Astrocyte of the cerebellum (primary cell): ENCODE results near the gene MLLT10.

Experiments used
- DNase-seq: peaks from one replicate; pipeline ENCODE4 v3.0.0-alpha.2; 2011; ENCODE audit warnings: low read depth
- H3K4me3 ChIP-seq: 2 replicates; pipeline ENCODE4 v1.5.1; 2011; ENCODE audit warnings: mild to moderate bottlenecking, low read depth, low read length, moderate library complexity
- in situ Hi-C: cut with HindIII; loops from 2 replicates; pipeline ENCODE4 v1.10.0; 2017; ENCODE audit warnings: low sequenced_read_pairs
- TF ChIP-seq, protein P1 (sequence below): IDR thresholded peaks from 2 replicates; pipeline ENCODE4 v1.5.1; 2012; ENCODE audit warnings: low read length, low read depth, moderate library complexity, mild to moderate bottlenecking; ENCODE audit errors: missing control alignments

Gene MLLT10

DNA sequence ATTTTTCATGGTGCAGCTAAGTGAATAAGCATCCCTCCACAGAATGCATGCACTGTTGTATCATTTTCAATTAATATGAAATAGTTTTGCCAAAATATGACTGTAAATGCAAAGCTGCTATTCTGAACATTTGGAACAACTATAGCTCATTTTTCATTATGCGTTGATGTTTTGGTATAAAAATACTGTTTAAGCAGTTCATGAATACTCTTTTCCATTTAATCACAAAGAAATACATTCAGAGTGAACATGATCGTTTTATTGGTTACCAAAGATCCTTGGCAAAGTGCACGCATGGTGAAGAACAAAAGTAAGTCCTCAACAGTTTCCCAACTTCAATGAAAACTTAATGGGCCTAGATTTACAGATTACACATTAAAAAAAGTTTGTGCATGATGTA lies 41.6 kb upstream of the MLLT10 start:
- no peak for DNase-seq
- in situ Hi-C loops, result no loop called here
- TF ChIP-seq, protein P1, sequence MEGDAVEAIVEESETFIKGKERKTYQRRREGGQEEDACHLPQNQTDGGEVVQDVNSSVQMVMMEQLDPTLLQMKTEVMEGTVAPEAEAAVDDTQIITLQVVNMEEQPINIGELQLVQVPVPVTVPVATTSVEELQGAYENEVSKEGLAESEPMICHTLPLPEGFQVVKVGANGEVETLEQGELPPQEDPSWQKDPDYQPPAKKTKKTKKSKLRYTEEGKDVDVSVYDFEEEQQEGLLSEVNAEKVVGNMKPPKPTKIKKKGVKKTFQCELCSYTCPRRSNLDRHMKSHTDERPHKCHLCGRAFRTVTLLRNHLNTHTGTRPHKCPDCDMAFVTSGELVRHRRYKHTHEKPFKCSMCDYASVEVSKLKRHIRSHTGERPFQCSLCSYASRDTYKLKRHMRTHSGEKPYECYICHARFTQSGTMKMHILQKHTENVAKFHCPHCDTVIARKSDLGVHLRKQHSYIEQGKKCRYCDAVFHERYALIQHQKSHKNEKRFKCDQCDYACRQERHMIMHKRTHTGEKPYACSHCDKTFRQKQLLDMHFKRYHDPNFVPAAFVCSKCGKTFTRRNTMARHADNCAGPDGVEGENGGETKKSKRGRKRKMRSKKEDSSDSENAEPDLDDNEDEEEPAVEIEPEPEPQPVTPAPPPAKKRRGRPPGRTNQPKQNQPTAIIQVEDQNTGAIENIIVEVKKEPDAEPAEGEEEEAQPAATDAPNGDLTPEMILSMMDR, result no peak
- H3K4me3 ChIP-seq, result no peak overlapping the region

DNA sequence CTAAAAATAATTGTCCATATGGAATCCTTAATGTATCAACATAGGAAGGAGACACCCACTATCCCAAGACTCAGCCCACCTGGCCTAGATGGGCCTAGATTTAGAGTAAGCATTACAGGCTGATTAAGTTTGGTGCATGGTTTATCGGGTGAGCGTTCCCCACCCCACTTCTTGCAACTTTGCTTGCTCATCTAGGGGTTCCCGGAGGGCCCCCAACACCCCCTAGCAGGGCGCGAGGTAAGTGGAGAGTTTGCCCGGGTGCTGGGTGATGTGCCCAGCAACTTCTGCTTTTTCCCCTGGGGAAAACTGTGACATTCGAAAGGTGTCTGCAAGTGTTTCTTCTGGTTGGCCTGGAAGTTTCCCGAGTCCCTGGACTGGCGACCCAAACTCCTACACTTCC lies 40.2 kb upstream of the MLLT10 start:
- in situ Hi-C loops, result no loop called here
- no peak overlapping the region for H3K4me3 ChIP-seq
- TF ChIP-seq, protein P1, result no peak
- no peak for DNase-seq

DNA sequence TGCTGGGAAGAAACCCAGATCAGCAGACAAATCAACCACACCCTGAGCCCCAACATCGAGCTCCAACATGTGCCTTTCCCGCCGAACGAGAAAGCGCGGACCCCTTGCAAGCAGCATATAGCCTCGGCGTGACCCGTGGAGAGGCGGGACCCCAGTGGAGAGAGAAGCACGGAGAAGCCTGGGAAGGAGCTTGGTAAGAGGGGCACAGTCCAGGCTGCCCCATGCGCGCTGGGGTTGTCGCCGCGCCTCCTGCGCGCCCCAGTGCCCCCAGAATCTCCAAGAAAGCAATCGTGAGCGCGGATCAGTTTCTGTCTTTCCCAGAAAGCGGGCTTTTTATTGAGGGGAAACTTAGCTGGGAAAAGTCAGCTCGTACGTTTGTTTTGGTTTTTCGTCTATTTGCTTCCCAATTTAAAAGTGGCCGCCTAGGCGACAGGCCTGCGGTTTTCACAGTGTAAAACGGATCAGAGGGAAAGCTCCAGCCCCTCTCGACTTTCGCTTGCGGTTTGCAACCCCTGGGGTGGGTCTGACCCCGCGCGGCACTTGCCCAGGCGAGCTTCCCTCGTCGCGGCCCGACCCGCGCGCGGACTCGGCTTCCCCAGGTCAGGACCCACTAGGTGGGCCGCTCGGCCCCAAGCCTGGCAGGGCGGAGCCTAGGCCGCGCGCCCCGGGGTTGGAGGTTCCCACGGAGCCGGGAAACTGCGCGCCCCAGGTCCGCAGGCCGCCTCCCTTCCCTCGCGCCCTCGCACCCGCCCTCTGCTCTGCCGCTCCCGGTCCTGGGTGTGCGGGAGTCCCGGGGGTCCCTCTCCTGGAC lies 39.6 kb upstream of the MLLT10 start:
- in situ Hi-C loops, result no loop called here
- DNase-seq, result no peak
- peak overlapping the region; percentile 76 for H3K4me3 ChIP-seq
- TF ChIP-seq, protein P1, result no peak

DNA sequence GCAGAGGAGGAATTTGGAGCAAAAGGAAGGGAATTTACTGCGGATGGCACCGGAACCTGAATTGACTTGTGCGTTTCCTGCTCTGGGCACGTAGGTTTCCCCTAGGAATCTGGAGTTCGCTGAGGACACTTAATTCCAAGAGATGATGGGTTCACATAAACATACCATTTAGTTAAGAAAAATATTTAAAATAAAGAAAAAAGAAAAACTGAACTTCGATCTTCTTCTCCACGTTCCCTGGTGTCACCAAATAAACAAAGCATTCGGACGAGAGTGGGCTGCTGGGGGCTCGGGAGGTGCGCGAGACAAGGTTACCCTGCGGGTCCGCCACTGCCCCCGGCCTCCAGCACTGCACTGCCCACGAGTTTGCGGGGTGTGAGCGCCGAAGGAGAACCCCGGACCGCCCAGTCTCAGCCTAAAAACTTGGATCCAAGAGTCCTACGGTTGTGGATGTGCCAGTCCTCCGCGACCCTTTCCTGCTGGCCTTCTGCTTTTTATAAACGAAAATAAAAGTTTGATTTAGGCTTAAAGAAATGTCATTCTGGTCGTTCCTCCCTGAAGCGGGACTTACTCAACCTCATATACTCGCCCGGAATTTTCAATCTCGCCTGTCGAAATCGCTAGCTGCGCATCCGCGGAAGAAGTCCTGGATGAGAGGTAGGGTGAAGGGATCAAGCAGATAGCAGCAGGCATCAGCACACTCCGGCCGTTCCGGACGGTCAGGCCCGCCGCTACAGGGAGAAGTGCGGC lies 38.9 kb upstream of the MLLT10 start:
- DNase-seq, result no peak
- in situ Hi-C loops, result no loop called here
- peak overlapping the region; percentile 76 for H3K4me3 ChIP-seq
- TF ChIP-seq, protein P1, result no peak

GRCh38 chr10:21495752-21496342 lies 38.2 kb upstream of the MLLT10 start:
- TF ChIP-seq, protein P1, result peak; percentile 79
- peak overlapping the region; percentile 76 for H3K4me3 ChIP-seq
- no peak for DNase-seq
- in situ Hi-C loops, result no loop called here

- TF ChIP-seq, protein P1, result peak; percentile 21
- in situ Hi-C loops, result no loop called here
- DNase-seq, result no peak
- H3K4me3 ChIP-seq, result peak overlapping the region; percentile 76
These were observed 37.5 kb upstream of the MLLT10 start for GRCh38 chr10:21496343-21497176.
